ENCODE measurements around the gene OSGEP.

OSGEP gene

DNA sequence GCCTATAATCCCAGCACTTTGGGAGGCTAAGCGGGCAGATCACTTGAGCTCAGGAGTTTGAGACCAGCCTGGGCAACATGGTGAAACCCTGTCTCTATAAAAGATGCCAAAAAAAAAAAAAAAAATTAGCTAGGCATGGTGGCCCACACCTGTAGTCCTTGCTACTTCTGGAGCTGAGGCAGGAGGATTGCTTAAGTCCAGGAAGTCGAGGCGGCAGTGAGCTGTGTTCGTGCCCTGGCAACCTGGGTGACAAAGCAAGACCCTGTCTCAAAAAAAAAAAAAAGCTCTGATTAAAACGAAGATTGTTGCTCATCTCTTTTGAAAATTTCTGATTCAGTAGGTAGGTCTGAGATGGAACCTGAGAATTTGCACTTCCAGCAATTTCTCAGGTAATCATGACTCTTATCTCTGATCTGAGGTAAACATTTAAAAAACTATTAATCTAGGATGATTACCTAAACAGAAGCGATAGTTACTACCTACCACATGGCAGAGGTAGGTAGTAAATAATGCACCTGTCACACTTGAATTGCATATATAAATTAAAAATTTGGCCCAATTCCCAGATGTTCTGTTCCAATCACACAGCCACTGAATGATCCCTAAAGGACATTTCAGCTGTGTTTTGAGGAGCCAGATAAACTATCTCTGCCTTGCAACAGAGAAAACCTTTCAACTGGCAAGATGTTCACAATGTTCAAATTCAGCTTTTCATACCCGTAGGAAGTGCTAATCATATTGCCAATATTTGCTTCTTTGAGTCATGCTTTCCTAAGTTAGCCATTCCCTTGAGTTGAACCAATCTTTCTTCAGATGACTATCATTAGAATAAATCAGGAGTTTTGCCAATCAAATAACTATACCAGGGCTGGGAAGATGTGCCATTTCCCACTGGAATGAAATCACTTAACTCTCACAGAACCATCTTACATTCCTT lies 37.1 kb downstream of the OSGEP start:
- H3K27ac ChIP-seq: no peak overlapping the region
- POLR2A ChIA-PET (ENCODE audit: low non-redundant PET): no interaction called here
- DNase-seq (ENCODE audit: low spot score): no peak
- CTCF ChIA-PET: interaction anchor here (0.7 to 1.0 kb wide), 2 partner anchors 67 to 597 kb away, joined by 3 to 4 read pairs; no protein-coding TSS in a partner anchor
- TF ChIP-seq, protein P1, sequence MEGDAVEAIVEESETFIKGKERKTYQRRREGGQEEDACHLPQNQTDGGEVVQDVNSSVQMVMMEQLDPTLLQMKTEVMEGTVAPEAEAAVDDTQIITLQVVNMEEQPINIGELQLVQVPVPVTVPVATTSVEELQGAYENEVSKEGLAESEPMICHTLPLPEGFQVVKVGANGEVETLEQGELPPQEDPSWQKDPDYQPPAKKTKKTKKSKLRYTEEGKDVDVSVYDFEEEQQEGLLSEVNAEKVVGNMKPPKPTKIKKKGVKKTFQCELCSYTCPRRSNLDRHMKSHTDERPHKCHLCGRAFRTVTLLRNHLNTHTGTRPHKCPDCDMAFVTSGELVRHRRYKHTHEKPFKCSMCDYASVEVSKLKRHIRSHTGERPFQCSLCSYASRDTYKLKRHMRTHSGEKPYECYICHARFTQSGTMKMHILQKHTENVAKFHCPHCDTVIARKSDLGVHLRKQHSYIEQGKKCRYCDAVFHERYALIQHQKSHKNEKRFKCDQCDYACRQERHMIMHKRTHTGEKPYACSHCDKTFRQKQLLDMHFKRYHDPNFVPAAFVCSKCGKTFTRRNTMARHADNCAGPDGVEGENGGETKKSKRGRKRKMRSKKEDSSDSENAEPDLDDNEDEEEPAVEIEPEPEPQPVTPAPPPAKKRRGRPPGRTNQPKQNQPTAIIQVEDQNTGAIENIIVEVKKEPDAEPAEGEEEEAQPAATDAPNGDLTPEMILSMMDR (conservative IDR thresholded peaks at IDR 0.05; ENCODE audit: low read depth): no peak

DNA sequence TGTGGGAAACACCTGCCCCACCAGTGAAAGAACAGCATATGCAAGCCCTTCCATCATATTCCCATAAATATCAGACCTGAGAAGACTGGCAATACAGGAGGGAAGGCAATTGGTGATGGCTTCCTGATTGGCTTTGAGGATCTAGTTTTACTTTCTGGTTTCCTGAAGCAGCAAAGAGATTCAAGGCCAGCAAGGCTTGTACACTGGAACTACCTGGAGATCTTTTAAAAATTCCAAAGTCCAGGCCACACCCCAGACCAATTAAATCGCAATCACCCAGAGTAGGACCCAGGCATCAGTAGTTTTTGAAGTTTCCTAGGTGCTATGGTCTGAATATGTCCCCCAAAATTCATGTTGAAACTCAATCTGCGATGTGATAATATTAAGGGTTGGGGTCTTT lies 38.4 kb downstream of the OSGEP start:
- TF ChIP-seq, protein P1 (conservative IDR thresholded peaks at IDR 0.05; ENCODE audit: low read depth): no peak
- POLR2A ChIA-PET (ENCODE audit: low non-redundant PET): interaction anchor here (0.6 kb wide), 1 partner anchor 265 kb away, joined by 3 read pairs; no protein-coding TSS in a partner anchor
- no peak for DNase-seq (ENCODE audit: low spot score)
- CTCF ChIA-PET: interaction anchor here (0.5 to 1.3 kb wide), 8 partner anchors 8 to 197 kb away, joined by 3 to 5 read pairs (median 4); no protein-coding TSS in a partner anchor
- no peak overlapping the region for H3K27ac ChIP-seq

DNA sequence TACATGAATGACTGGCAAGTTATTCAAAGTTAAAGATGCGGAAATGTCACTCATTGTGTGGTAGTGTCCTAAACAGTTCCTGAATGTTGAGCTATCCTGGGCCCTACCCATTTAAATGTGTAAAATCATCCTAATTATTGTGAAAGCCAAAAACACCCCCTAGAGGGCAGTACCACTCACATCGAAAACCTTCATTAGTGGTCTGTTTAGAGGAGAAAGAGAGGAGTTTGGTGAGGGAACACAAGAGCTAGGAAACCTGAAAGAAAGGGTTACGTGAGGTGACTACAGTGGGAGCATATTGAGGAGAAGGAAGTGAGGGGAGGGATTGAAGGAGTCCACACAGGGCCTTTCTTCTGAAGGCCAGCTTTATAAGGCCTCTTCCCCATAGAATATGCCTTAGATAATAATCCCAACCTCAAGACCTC lies 38.8 kb downstream of the OSGEP start:
- no peak overlapping the region for H3K27ac ChIP-seq
- peak; percentile 49 for DNase-seq (ENCODE audit: low spot score)
- TF ChIP-seq, protein P1 (conservative IDR thresholded peaks at IDR 0.05; ENCODE audit: low read depth): peak; percentile 58
- ChIA-PET POLR2A (ENCODE audit: low non-redundant PET) (interaction anchor here (0.6 kb wide), 1 partner anchor 266 kb away, joined by 3 read pairs; no protein-coding TSS in a partner anchor), CTCF (interaction anchor here (0.5 to 1.3 kb wide), 10 partner anchors 9 to 197 kb away, joined by 3 to 5 read pairs (median 4); no protein-coding TSS in a partner anchor)

DNA sequence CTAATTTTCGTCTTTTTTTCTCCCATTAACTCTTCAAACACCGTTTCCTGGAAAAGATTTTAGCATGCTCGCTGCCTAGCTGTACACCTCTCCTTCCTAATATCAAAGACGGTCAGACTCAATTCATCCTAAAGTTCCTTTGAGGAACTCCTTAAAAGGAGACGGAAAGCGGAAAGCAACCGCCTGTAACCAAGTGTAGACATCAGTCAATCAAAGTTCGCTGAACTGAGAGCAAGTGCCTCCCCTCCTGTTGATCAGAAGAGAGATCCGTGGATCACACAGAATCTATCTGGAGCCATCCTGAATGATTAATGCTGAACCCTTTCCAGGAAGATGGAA lies 40.9 kb downstream of the OSGEP start:
- TF ChIP-seq, protein P1 (conservative IDR thresholded peaks at IDR 0.05; ENCODE audit: low read depth): no peak
- CTCF ChIA-PET: interaction anchor here (1.0 to 1.1 kb wide), 2 partner anchors 193 to 195 kb away, joined by 3 read pairs; no protein-coding TSS in a partner anchor
- H3K27ac ChIP-seq: peak overlapping the region; percentile 96
- DNase-seq (ENCODE audit: low spot score): peak; percentile 9
- POLR2A ChIA-PET (ENCODE audit: low non-redundant PET): interaction anchor here (0.9 to 1.8 kb wide), 3 partner anchors 12 to 269 kb away, joined by 3 to 9 read pairs (median 4); partner anchors contain the start of genes APEX1 and OSGEP

DNA sequence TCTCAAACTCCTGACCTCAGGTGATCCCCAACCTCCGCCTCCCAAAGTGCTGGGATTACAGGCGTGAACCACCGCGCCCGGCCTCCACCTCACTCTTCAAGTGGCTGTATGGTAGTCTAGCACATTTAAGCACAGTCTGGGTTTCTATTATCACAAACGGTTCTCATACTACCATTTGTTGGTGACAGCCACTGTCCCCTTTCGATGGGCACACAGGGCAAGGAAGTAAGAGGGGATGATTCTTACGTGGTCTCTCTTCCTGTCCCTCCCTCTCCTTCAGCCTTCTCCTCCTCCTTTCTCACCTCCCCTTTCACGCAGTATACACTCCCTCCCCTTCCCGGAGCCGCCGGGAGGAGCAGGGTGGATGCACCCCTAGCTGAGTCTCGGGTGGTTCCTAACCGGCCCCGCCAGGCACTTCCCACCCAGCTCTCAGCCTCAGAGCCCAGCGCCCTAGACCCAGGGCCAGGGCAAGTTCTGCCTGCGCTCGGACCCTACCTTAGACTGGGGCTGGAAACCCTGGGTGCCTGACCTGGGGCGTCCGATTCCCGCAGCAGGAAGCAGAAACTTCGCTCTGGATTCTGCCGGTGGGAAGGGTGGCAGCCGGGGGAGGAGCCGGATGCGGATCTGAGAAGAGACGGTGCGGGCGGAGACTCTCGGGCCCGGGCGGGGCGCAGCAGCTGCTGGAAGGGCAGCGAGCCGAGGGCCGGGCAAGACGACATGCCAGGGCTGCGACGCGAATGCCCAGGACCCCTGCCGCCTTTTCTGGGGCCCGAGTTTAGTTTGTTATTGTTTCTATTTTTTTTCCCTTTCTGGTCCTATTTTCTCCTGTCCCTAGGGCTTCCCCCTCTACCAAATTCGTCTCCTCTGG lies 41.5 kb downstream of the OSGEP start, which contains the start of gene TEP1:
Gene TEP1, minus strand, starts transcription at position 626 of the 868 bp plus-strand sequence. CDS start 5,062 bp downstream, outside the sequence.
- H3K27ac ChIP-seq: peak within 1 kb of the TSS; percentile 96
- TF ChIP-seq, protein P1 (conservative IDR thresholded peaks at IDR 0.05; ENCODE audit: low read depth): no peak
- ChIA-PET CTCF (interaction anchor here (1.0 to 1.1 kb wide), 2 partner anchors 193 to 196 kb away, joined by 3 read pairs; no protein-coding TSS in a partner anchor), POLR2A (ENCODE audit: low non-redundant PET) (interaction anchor here (0.9 to 1.8 kb wide), 4 partner anchors 12 to 269 kb away, joined by 3 to 9 read pairs (median 5); partner anchors contain the start of genes APEX1, OSGEP and PIP4P1)
- peak; percentile 82 for DNase-seq (ENCODE audit: low spot score)

Measured in RWPE1 (cell line).